ENCODE results near the gene TAT. TPM values are rescaled to one million over a fixed set of nuclear protein-coding genes. Genes with fewer than 3 reads are reported as not detected.
A peak's percentile ranks its signal among the peaks of the same experiment; 100 is the strongest.

The TAT gene
- total and polyA plus RNA-seq, 2 experiments from 2014 or later = not detected

- Histone ChIP-seq H2AFZ (no peak overlapping the region), H3F3A (ENCODE audit: insufficient read depth) (peaks cover 6% of the 10 kb centered on the region), H3K79me2 (ENCODE audit: insufficient read depth) (no peaks in the 10 kb centered on the region), H3K9me2 (ENCODE audit: insufficient read depth) (no peaks in the 10 kb centered on the region), H3K9me3 (ENCODE audit: low read depth) (no peaks in the 10 kb centered on the region), H3K4me2 (ENCODE audit: unreplicated experiment) (no peak overlapping the region), H3K36me3 (ENCODE audit: low read depth) (no peaks in the 10 kb centered on the region), H3K27ac (no peak overlapping the region), H4K20me1 (ENCODE audit: insufficient read depth) (no peaks in the 10 kb centered on the region), H3K4me3 (no peak overlapping the region), H3K4me1 (ENCODE audit: insufficient read depth) (no peaks in the 10 kb centered on the region), H3K9ac (no peak overlapping the region), H3K27me3 (replicated peaks; ENCODE audit: insufficient read depth) (peaks cover 10% of the 10 kb centered on the region; the same call in 1 of the 2 replicates)
- no peak for DNase-seq
- TF ChIP-seq EZH2phosphoT487 (IDR thresholded peaks at IDR 0.05; ENCODE audit: insufficient read depth, low read depth) (no peak), EZH2 (IDR thresholded peaks at IDR 0.05; ENCODE audit: insufficient read depth, poor library complexity, severe bottlenecking) (no peak)
- WGBS, 2 experiments (ENCODE audit: low coverage in 1 of 2, low lambda C conversion rate in 2 of 2, missing lambda C conversion rate in 2 of 2) = 85 to 90% methylated on average over 4 of the region's 4 CpGs
- in situ Hi-C loops (cut with MboI) = no loop called here
Observed at GRCh38 chr16:71568551-71568950, 8.3 kb downstream of the TAT start.

GRCh38 chr16:71567931-71568330, 9.0 kb downstream of the TAT start:
- H3K9me3 ChIP-seq (ENCODE audit: low read depth) = no peaks in the 10 kb centered on the region
- no peaks in the 10 kb centered on the region for H3K4me1 ChIP-seq (ENCODE audit: insufficient read depth)
- no peak overlapping the region for H3K9ac ChIP-seq
- no peak overlapping the region for H3K4me3 ChIP-seq
- TF ChIP-seq EZH2phosphoT487 (IDR thresholded peaks at IDR 0.05; ENCODE audit: insufficient read depth, low read depth) (no peak), EZH2 (IDR thresholded peaks at IDR 0.05; ENCODE audit: insufficient read depth, poor library complexity, severe bottlenecking) (no peak)
- no peak overlapping the region for H3K4me2 ChIP-seq (ENCODE audit: unreplicated experiment)
- H3K9me2 ChIP-seq (ENCODE audit: insufficient read depth) = no peaks in the 10 kb centered on the region
- peaks cover 10% of the 10 kb centered on the region; the same call in 1 of the 2 replicates for H3K27me3 ChIP-seq (replicated peaks; ENCODE audit: insufficient read depth)
- peaks cover 6% of the 10 kb centered on the region for H3F3A ChIP-seq (ENCODE audit: insufficient read depth)
- in situ Hi-C loops (cut with MboI) = no loop called here
- no peak for DNase-seq
- H4K20me1 ChIP-seq (ENCODE audit: insufficient read depth) = no peaks in the 10 kb centered on the region
- no peak overlapping the region for H3K27ac ChIP-seq
- H3K79me2 ChIP-seq (ENCODE audit: insufficient read depth) = no peaks in the 10 kb centered on the region
- WGBS, 2 experiments (ENCODE audit: low coverage in 1 of 2, low lambda C conversion rate in 2 of 2, missing lambda C conversion rate in 2 of 2) = 90 to 93% methylated on average over 8 of the region's 8 CpGs
- no peaks in the 10 kb centered on the region for H3K36me3 ChIP-seq (ENCODE audit: low read depth)
- no peak overlapping the region for H2AFZ ChIP-seq

- Histone ChIP-seq H3K4me1 (ENCODE audit: insufficient read depth) (no peaks in the 10 kb centered on the region), H3K4me2 (ENCODE audit: unreplicated experiment) (peak overlapping the region; percentile 92), H2AFZ (peak overlapping the region; percentile 98), H3F3A (ENCODE audit: insufficient read depth) (peaks cover 6% of the 10 kb centered on the region), H3K27ac (peak overlapping the region; percentile 59; the same call in 1 of the 2 replicates), H3K9ac (peak overlapping the region; percentile 80; the same call in 1 of the 2 replicates), H3K4me3 (peak overlapping the region; percentile 80; the same call in 1 of the 2 replicates), H3K36me3 (ENCODE audit: low read depth) (no peaks in the 10 kb centered on the region), H3K79me2 (ENCODE audit: insufficient read depth) (no peaks in the 10 kb centered on the region), H3K9me3 (ENCODE audit: low read depth) (no peaks in the 10 kb centered on the region), H4K20me1 (ENCODE audit: insufficient read depth) (no peaks in the 10 kb centered on the region), H3K27me3 (replicated peaks; ENCODE audit: insufficient read depth) (no peaks in the 10 kb centered on the region), H3K9me2 (ENCODE audit: insufficient read depth) (no peaks in the 10 kb centered on the region)
- 91 to 92% methylated on average over 9 of the region's 9 CpGs for WGBS, 2 experiments (ENCODE audit: low coverage in 1 of 2, low lambda C conversion rate in 2 of 2, missing lambda C conversion rate in 2 of 2)
- DNase-seq = no peak
- TF ChIP-seq EZH2 (IDR thresholded peaks at IDR 0.05; ENCODE audit: insufficient read depth, poor library complexity, severe bottlenecking) (no peak), EZH2phosphoT487 (IDR thresholded peaks at IDR 0.05; ENCODE audit: insufficient read depth, low read depth) (no peak)
- in situ Hi-C loops (cut with MboI) = no loop called here
Observed at GRCh38 chr16:71565812-71566700, 10.8 kb downstream of the TAT start.

GRCh38 chr16:71564335-71564967, 12.4 kb downstream of the TAT start:
- H2AFZ ChIP-seq = peak overlapping the region; percentile 98
- H3F3A ChIP-seq (ENCODE audit: insufficient read depth) = peaks cover 6% of the 10 kb centered on the region
- peak overlapping the region; percentile 59 for H3K27ac ChIP-seq
- H3K79me2 ChIP-seq (ENCODE audit: insufficient read depth) = no peaks in the 10 kb centered on the region
- 2 to 5% methylated on average over 19 of the region's 19 CpGs for WGBS, 2 experiments (ENCODE audit: low coverage in 1 of 2, low lambda C conversion rate in 2 of 2, missing lambda C conversion rate in 2 of 2)
- peak; percentile 91 for DNase-seq
- H3K9ac ChIP-seq = peak overlapping the region; percentile 80
- H3K9me3 ChIP-seq (ENCODE audit: low read depth) = no peaks in the 10 kb centered on the region
- H4K20me1 ChIP-seq (ENCODE audit: insufficient read depth) = no peaks in the 10 kb centered on the region
- no peaks in the 10 kb centered on the region for H3K36me3 ChIP-seq (ENCODE audit: low read depth)
- TF ChIP-seq EZH2phosphoT487 (IDR thresholded peaks at IDR 0.05; ENCODE audit: insufficient read depth, low read depth) = no peak
- no peak for TF ChIP-seq EZH2 (IDR thresholded peaks at IDR 0.05; ENCODE audit: insufficient read depth, poor library complexity, severe bottlenecking)
- H3K4me3 ChIP-seq = peak overlapping the region; percentile 80
- in situ Hi-C loops (cut with MboI) = no loop called here
- H3K9me2 ChIP-seq (ENCODE audit: insufficient read depth) = no peaks in the 10 kb centered on the region
- no peaks in the 10 kb centered on the region for H3K4me1 ChIP-seq (ENCODE audit: insufficient read depth)
- H3K27me3 ChIP-seq (replicated peaks; ENCODE audit: insufficient read depth) = no peaks in the 10 kb centered on the region
- H3K4me2 ChIP-seq (ENCODE audit: unreplicated experiment) = peak overlapping the region; percentile 92

Data from GM23248 (cell line).